T-helper 1 cell treated with Interleukin-12 subunit alpha and Interleukin-12 subunit beta and Interleukin-4 antibody, amounts not matched to agents 30 ng/mL and 1 ng/mL, for 36 hours (primary cell): ENCODE measurements around the gene TWF2. TPM values are rescaled to one million over a fixed set of nuclear protein-coding genes. Genes with fewer than 3 reads are reported as not detected.

Source experiments
- intact Hi-C: fragments of 100-400 bp; cut with micrococcal nuclease; formaldehyde crosslinking; loops from one replicate; pipeline ENCODE4 v1.15.1; 2024
- total RNA-seq: library from RNA; stranded (reverse); gene quantifications from 2 replicates; pipeline ENCODE4 v1.2.3, GENCODE V29; 2022

The TWF2 gene
- total RNA-seq, 1 donor from 2014 or later = 117 TPM

DNA sequence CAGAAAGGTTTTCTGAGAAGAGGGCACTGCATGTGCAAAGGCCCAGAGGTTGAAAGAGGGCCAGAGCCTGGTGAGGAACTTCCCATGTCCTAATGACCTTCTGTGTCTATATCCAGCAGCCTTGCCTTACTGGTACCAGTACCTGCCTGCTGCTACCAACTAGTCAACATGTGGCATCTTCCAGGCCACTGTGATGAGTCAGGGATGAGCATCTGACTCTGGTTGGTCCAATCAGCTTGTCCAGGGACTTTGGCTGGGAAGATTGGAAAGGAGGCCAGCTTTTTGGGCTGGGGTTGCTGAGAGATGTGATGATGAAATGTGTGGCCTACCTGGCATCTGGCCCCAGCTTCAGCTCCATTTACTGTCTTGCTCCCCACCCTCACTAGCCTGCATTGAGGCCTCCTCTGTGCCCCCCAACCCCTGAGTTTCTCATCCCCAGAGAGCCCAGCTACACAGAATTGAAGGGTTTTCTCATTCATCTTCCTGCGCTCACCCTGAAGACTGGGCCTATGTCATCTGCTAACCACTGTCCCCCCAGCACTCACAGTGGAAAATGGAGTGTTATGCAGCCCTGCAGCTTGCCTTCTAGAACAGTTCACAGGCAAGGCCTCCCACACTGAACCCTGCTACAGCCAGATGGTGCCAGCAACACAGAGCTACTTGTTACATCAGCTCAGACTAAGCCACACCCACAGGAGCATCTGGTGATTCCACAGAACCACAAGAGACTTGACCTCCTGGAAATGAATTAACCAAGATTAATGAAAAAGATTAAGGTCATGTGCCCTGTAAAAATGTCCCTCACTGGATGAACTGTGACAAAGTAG is 1.3 kb upstream of the TWF2 start:
- intact Hi-C loops = loop anchor here (2.0 kb wide), 1 partner anchor 297 kb away; the partner anchor contains the start of gene UQCC5

- intact Hi-C loops = loop anchor here (2.0 kb wide), 3 partner anchors 15 to 243 kb away; partner anchors contain the start of gene RPL29
Observed at GRCh38 chr3:52238193-52238760, 681 bp downstream of the TWF2 start.

- intact Hi-C loops = loop anchor here (2.0 kb wide), 3 partner anchors 15 to 243 kb away; partner anchors contain the start of gene RPL29
Observed at GRCh38 chr3:52237657-52238172, 1.2 kb downstream of the TWF2 start.

GRCh38 chr3:52237006-52237656 is 1.8 kb downstream of the TWF2 start:
- intact Hi-C loops = no loop called here

GRCh38 chr3:52236424-52236886 is 2.5 kb downstream of the TWF2 start:
- intact Hi-C loops = no loop called here

DNA sequence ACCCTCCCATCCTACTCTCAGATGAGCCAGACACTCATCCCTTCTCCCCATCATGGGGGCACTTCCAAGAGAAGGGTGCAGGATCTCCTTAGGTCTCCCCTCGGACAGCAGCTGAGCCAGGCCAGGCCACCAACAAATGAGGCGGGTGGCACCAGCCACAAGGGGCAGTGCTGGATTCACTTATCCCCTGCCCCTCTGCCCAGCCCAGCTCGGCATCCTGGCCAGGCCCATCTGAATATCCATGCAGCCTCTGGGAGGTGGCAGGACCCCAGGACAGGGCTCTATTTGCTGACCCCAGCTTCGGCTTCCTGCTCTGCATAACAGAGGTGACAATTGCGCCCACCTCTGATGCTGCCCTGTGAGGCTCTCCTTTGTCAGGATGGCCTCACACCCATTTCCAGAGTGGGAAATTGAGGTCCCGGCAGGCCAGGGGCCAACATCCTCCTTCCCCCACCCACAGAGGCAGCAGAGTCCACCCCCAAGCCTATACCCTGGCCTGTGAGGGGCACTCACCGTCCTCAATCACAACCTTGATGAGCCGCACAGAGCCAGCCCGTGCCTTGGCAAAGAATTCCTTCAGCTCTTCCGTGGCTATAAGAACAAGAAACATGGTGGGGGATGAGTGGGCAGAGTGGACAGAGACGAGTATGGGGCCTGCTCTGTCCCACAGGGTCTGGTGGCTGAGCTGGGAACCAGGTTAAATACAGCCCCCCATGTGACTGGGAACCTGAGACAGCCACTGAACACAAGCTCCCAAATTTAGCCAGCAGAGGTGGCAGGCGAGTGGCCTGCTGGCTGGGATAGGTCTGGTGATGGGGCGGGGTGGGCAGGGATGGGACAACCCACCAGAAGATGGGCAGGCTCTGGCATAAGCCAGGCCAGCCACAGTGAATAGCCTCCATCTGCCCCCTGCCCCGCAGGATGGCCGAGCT is 4.2 kb downstream of the TWF2 start:
- intact Hi-C loops = no loop called here

DNA sequence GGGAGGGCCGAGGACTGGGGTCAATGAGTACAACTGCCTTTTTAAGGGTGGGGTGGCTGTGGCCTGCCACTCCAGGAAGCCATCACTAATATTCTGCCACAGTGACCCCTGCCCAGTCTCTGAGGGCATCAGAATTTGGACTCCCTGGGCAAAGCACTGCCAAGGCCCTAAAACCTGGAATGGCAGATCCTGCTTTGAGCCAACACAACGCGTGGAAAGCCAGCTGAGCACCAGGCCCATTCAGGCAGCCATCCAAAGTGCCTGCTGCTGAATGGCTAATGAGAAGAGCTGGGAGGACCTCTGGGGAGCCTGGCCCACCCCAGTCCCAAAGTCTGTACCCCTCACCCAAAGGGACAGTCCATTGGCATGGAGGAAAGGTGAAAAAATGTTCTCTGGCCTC is 5.0 kb downstream of the TWF2 start:
- intact Hi-C loops = no loop called here

GRCh38 chr3:52233108-52233591 is 5.8 kb downstream of the TWF2 start:
- intact Hi-C loops = no loop called here

GRCh38 chr3:52232279-52233107 is 6.5 kb downstream of the TWF2 start:
- intact Hi-C loops = no loop called here

DNA sequence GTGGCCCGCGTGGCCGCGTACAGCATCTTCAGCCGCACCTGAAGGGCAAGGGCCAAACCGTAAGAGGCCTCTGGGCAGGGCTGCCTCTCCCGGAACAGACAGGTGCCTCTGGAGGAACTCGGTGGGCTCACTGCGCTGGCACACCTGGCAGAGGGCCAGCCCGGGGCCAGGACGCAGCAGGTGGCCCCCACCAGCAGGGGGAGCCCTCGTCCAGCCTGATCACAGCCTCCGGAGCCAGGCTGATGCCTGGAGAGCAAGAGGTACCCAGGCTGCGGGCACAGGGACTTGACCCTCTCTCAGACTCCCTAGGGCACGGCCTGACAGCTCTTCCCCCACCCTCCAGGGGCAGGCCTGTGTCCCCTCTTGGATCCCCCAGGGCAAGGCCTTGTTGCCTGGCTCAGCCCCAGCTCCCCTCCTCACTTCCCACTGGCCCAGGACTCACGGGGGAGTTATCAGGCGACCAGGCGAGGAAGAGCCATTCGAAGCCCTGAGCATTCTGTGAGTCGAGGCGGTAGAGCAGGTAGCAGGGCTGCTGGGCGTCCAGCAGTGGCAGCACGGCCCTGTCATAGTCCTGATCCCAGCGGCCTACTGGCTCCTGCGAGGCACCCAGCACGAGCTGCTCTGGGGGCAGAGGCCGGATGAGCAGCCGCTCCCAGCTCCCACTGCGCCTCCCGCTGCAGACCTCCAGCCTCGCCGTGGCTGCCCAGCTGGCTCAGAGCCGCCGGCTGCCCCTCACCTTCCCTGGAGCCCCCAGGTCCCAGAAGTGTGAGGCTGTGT is 7.3 kb downstream of the TWF2 start:
- intact Hi-C loops = loop anchor here (1.0 kb wide), 2 partner anchors 11 to 108 kb away; no protein-coding TSS in a partner anchor

GRCh38 chr3:52230889-52231499 is 8.0 kb downstream of the TWF2 start:
- intact Hi-C loops = loop anchor here (1.0 kb wide), 2 partner anchors 11 to 108 kb away; no protein-coding TSS in a partner anchor

- intact Hi-C loops = no loop called here
Observed at GRCh38 chr3:52230461-52230860, 8.5 kb downstream of the TWF2 start.

- intact Hi-C loops = loop anchor here (10.0 kb wide), 1 partner anchor 175 kb away; the partner anchor contains the start of gene DUSP7
Observed at GRCh38 chr3:52229656-52230055, 9.3 kb downstream of the TWF2 start.

DNA sequence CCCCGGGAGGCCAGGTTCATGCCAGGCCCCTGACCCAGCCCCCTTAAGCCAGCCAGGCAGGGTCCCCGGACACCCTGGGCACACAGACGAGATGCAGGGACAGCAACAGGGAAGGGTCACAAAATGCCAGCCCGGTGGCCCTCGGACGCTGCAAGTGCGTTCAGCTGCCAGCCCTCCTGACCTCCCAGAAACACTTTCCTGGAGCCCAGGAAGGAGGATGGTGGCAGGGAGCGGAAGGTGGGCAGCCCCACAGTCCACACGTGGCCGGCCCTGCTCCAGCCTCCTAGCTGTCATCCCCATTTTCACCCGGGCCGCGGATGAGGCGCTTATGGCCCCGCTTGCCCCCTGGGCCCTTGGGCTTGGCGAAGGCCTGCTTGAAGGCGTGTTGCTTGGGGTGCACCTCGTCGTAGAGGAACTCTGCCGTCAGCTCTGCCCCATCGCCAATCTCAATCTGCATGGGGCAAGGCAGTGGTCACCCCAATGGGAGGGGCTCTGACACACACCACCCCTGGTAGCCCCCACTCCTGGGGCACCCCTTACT is 10.1 kb downstream of the TWF2 start:
- intact Hi-C loops = loop anchor here (10.0 kb wide), 1 partner anchor 174 kb away; the partner anchor contains the start of gene DUSP7

DNA sequence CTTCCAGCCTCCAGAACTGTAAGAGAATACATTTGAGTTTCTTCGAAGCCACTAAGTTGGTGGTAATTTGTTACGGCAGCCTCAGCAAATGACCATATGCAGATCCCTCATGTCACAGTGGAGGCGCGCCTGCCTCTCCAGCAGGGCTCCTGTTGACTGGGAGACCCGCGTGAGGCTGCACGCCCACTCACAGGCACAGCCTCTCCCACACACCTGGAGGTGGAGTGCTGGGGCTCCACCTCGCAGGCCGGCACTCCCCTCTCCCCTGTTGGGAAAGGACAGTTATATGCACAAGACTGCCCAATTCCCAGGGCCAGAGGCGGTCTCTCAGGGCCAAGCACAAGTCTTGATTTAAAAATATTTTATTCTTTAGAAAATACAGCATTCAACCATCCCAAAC is 10.7 kb downstream of the TWF2 start:
- intact Hi-C loops = loop anchor here (10.0 kb wide), 1 partner anchor 173 kb away; the partner anchor contains the start of gene DUSP7

GRCh38 chr3:52227766-52228165 is 11.2 kb downstream of the TWF2 start:
- intact Hi-C loops = loop anchor here (10.0 kb wide), 1 partner anchor 173 kb away; the partner anchor contains the start of gene DUSP7

DNA sequence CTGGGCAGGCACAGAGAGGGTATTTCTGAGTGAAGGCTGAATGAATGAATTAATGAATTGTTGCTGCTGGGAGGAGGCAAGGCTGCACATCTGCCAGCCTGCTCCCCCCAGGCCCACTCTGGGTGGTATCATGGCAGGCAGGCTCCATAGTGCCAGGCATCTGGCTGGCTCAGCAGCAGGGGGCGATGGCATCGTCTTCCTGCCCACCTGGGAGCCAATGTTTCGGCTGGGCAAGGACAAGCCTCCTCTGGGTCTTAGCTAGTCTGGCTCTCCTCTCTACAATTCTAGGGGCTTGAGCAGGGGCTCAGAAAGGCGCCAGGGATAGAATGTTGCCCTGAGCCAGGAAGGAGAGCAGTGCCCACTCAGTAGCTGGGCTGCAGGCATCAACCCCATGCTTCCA is 11.8 kb downstream of the TWF2 start:
- intact Hi-C loops = loop anchor here (10.0 kb wide), 1 partner anchor 172 kb away; the partner anchor contains the start of gene DUSP7
